Stimulated activated CD8-positive, alpha-beta memory T cell treated with anti-CD3 and anti-CD28 coated beads, Interleukin-7, amount 100 ng/mL, for 24 hours (primary cell): ENCODE data around the gene RIMKLB.
"Not testable (repeated sequence)": the region's sequence is repeated elsewhere in the genome, so short reads cannot be mapped to it uniquely, and the experiment has no call there.

Experiments
- DNase-seq: peaks from one replicate; pipeline ENCODE4 v3.0.0-alpha.2; 2020; ENCODE audit warnings: low read depth

Gene RIMKLB

DNA sequence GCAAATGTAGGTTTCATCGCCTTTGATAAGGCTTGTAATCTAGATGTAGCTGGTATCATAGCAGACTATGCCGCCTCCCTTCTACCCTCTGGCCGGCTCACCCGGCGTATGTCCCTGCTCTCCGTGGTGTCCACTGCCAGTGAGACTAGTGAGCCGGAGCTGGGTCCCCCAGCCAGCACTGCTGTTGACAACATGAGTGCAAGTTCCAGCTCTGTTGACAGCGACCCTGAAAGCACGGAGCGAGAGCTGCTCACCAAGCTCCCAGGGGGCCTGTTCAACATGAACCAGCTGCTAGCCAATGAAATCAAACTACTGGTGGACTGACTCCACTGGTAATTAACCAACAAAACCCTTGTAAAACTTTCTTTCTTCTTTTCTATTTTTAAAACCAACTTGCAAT is 75.7 kb downstream of the RIMKLB start:
- DNase-seq: no peak

DNA sequence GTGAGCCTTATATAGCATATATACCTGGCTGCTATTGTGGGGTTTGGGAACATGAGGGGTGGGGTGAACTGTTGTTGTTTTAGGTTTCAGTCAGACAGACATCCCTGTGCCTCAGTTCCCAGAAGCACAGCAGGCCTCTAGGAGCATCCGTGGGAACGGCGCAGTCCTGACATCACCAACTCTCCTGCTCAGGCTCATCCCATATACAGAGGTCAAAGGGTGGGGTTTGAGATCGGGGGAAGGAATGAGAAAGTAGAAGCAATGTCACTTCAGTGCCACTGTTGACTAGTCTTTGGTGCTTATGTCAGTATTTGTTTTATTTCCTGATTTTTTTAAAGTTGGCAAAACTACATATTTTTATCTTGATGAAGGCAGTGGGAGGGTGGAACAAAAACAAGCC is 81.5 kb downstream of the RIMKLB start:
- DNase-seq: no peak

DNA sequence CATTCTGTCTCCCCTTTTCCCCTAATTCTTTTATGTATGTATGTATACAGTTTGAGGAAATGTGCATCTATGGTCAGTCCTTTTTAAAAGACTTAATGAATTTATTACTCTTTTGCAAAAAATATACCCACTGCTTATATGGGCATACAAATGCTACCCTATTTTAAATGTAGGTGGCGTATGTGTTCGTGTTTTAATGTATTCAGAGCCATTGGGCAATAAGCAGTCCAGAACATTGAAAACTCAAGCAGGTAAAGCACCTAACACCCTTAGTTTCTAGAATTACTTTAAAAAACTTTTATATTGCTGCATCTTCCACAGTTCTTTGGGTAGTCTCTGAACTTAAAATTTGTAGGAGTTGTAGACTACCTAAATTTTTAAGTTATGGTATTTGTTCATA is 82.1 kb downstream of the RIMKLB start:
- no peak for DNase-seq

DNA sequence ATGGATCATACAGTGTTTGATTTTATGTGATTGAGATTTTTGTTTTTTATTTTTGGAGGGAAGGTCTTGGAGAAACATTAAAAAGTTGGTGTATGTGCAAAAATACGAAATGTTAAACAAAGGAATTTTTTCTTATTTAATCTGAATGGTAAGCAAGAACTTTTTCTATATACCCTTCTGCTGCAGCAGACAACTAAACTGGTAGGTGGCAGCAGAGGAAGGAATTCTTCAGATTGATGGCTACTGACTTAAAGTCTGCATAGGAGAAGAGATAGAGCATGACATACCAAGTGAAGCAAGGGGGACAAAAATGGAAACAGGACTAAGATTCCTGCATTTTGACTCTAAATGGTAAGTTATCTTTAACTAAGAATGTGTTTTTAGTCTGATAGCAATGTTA is 82.6 kb downstream of the RIMKLB start:
- no peak for DNase-seq

DNA sequence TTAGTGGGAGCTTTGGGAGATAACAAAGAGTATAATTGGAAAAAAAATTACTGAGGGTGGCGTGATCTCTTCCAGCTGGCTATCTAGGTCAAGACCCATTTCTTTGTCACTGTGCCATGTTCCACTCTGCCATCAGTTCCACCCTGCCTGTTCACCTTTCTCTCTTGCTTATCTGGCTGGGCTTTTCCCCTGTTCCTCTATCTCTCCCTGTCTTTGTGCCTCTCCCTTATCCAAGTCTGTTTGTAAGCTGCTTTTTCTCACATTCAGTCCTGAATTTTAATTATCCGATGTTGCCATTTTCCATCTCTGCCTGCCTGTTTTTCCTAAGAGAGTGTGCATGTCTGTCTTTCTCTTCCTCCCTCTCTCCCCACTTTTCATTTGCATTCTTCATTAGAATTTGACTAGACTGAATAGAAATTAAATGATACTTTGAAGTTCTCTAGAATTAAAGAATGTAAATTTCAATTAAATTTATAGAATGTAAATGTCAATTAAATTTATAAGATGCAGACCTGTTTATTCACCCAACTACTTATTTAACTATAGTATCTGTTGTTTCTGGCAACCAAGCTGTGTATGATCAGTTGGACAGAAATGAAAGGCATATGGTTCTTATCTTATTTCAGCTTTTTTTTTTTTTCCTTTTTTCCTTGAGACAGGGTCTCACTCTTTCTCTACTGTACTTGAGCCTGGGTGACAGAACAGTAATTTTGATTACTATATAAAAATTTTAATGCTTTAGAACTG is 83.8 kb downstream of the RIMKLB start:
- no peak for DNase-seq

DNA sequence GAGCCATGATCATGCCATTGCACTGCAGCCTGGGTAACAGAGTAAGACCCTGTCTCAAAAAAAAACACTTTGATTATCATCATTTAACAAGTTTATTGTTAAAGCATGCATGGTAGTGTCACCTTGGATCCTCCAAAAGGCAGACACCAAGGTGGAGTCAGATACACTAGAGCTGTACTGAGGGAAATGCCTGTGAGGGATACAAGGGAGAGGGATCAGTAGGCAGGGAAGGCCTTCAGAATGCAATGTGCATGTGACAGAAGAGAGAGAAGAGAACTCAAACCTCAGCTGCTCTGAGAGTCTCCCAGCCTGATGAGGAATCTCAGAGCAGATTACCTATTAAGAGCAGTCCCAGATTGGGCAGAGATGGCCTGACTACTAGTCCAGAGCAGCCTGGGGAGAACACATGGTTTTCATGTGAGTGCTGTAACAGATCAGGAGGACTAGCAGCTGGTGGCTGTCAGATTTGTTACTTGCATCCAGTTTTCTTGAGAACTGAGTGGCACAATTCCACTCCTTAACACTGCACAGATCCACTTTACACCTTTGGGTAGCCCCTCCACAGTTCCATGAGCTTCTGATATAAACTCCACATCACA is 86.6 kb downstream of the RIMKLB start:
- no peak for DNase-seq

DNA sequence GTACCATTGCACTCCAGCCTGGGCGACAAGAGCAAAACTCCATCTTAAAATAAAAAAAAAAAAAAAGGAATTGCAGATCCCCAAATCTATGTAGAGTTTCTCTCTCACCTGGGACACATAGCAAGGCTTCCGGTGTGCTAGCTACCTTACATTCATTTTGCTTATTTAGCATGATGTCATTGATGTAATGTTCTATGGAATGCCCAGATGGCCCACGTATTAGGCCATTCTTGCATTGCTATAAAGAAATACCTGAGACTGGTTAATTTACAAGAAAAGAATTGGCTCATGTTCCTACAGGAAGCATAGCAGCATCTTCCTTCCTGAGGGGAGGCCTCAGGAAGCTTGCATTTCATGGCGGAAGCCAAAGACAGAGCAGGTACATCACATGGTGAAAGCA is 87.7 kb downstream of the RIMKLB start:
- no peak for DNase-seq

DNA sequence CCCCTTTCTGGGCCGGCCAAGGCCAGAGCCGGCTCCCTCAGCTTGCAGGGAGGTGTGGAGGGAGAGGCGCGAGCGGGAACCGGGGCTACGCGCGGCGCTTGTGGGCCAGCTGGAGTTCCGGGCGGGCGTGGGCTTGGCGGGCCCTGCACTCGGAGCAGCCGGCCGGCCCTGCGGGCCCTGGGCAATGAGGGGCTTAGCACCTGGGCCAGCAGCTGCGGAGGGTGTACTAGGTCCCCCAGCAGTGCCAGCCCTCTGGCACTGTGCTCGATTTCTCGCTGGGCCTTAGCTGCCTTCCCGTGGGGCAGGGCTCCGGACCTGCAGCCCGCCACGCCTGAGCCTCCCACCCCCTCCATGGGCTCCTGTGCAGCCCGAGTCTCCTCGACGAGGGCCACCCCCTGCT is 89.4 kb downstream of the RIMKLB start:
- not testable (repeated sequence) for DNase-seq

DNA sequence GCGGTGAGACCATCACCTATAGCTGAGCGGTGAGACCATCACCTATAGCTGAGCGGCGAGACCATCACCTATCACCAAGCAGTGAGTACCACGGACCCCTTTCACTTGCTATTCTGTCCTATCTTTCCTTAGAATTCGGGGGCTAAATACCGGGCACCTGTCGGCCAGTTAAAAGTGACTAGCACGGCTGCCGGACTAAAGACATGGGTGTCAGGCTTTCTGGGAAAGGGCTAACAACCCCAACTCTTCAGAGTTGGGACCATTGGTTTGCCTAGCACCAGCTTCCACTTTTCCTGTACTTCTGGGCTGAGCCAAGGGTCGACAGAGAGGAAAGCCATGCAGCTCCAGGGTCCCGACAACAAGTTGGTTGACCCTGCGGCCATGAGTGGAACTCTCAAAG is 90.9 kb downstream of the RIMKLB start:
- DNase-seq: not testable (repeated sequence)

DNA sequence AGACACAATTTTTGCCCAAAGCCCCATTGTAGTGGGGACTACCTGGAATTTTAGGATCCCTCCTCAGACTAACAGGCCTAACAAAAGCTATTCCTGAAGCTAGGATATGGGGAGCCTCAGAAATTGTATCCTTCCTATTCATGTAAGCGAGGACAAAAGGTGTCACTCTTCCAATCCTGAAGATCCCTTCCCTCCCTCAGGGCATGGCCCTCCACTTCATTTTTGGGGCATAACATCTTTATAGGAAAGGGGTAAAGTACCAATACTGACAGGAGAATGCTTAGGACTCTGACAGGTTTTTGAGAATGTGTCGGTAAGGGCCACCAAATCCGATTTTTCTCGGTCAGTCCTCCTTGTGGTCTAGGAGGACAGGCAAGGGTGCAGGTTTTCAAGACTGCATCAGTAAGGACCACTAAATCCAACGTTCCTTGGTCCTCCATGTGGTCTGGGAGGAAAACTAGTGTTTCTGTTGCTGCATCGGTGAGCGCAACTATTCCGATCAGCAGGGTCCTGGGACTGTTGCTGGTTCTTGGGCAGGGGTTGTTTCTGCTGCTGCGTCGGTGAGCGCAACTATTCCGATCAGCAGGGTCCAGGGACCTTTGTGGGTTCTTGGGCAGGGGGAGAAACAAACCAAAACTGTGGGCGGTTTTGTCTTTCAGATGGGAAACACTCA is 91.7 kb downstream of the RIMKLB start:
- not testable (repeated sequence) for DNase-seq

DNA sequence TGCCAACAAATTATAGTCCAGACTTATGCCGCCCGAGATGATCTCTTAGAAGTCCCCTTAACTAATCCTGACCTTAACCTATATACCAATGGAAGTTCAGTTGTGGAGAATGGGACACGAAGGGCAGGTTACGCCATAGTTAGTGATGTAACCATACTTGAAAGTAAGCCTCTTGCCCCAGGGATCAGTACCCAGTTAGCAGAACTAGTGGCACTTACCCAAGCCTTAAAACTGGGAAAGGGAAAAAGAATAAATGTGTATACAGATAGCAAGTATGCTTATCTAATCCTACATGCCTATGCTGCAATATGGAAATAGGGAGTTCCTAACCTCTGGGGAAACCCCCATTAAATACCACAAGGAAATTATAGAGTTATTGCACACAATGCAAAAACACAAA is 95.4 kb downstream of the RIMKLB start:
- DNase-seq: not testable (repeated sequence)

DNA sequence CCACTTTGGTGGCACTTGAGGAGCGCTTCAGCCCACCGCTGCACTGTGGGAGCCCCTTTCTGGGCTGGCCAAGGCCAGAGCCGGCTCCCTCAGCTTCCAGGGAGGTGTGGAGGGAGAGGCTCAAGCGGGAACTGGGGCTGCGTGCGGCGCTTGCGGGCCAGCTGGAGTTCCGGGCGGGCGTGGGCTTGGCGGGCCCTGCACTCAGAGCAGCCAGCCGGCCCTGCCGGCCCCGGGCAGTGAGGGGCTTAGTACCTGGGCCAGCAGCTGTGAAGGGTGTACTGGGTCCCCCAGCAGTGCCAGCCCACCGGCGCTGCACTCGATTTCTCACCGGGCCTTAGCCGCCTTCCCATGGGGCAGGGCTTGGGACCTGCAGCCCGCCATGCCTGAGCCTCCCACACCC is 96.8 kb downstream of the RIMKLB start:
- not testable (repeated sequence) for DNase-seq

DNA sequence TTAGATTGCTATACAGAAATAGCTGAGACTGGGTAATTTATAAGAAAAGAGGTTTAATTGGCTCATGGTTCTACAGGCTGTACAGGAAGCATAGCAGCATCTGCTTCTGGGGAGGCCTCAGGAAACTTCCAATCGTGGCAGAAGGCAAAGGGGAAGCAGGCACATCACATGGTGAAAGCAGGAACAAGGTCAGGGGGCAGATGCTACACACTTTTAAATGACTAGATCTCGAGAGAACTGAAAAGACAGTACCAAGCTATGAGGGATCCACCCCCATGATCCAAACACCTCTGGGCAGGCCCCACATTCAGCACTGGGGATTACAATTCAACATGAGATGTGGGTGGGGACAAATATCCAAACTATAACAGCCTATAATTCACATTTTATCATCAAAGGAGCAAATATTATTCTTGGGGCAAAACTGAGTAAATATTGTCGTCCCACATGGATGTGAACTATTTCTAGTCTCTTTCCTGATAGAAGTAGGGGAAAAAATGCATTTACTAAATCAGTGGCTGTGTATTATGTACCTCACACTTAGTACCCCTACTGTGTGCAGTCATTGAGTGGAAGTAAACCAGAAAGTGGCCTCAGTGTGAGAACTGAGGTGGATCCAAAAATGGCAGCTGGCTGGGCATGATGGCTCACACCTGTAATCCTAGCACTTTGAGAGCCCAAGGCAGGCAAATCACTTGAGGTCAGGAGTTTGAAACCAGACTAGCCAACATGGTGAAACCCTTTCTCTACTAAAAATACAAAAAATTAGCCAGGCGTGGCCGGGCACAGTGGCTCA is 99.2 kb downstream of the RIMKLB start:
- no peak for DNase-seq

DNA sequence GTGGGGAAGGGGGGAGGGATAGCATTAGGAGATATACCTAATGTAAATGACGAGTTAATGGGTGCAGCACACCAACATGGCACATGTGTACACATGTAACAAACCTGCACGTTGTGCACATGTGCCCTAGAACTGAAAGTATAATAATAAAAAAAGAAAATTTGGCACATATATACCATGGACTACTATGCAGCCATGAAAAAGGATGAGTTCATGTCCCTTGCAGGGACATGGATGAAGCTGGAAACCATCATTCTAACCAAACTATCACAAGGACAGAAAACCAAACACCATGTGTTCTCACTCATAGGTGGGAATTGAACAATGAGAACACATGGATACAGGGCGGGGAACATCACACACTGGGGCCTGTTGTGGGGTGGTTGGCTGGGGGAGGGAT is 103.4 kb downstream of the RIMKLB start:
- DNase-seq: not testable (repeated sequence)

DNA sequence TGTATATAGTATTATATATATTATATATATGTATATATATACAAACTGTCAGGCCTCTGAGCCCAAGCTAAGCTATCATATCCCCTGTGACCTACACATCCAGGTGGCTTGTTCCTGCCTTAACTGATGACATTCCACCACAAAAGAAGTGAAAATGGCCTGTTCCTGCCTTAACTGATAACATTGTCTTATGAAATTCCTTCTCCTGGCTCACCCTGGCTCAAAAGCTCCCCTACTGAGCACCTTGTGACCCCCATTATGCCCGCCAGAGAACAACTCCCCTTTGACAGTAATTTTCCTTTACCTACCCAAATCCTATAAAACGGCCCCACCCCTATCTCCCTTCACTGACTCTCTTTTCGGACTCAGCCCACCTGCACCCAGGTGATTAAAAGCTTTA is 107.0 kb downstream of the RIMKLB start:
- not testable (repeated sequence) for DNase-seq

DNA sequence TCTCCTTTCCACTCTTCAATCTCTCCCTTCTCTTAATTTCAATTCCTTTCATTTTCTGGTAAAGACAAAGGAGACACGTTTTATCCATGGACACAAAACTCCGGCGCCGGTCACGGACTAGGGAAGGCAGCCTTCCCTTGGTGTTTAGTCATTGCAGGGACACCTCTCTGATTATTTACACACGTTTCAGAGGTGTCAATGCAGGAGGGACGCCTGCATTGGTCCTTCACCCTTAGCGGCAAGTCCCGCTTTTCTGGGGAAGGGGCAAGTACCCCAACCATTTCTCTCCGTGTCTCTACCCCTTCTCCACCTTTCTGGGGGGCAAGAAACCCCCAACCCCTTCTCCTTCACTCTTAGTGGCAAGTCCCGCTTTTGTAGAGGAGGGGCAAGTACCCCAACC is 107.7 kb downstream of the RIMKLB start:
- not testable (repeated sequence) for DNase-seq

DNA sequence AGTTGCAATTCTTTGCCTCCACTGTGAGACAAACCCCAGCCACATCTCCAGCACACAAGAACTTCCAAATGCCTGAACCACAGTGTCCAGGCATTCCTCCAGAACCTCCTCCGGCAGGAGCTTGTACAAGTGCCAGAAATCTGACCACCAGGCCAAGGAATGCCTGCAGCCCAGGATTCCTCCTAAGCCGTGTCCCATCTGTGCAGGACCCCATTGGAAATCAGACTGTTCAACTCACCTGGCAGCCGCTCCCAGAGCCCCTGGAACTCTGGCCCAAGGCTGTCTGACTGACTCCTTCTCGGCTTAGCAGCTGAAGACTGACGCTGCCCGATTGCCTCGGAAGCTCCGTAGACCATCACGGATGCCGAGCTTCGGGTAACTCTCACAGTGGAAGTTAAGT is 109.3 kb downstream of the RIMKLB start:
- not testable (repeated sequence) for DNase-seq

DNA sequence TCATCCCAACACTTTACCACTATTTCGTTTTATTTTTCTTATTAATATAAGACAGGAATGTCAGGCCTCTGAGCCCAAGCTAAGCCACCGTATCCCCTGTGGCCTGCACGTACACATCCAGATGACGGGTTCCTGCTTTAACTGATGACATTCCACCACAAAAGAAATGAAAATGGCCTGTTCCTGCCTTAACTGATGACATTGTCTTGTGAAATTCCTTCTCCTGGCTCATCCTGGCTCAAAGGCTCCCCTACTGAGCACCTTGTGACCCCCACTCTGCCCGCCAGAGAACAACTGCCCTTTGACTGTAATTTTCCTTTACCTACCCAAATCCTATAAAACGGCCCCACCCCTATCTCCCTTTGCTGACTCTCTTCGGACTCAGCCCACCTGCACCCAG is 112.3 kb downstream of the RIMKLB start:
- DNase-seq: not testable (repeated sequence)

DNA sequence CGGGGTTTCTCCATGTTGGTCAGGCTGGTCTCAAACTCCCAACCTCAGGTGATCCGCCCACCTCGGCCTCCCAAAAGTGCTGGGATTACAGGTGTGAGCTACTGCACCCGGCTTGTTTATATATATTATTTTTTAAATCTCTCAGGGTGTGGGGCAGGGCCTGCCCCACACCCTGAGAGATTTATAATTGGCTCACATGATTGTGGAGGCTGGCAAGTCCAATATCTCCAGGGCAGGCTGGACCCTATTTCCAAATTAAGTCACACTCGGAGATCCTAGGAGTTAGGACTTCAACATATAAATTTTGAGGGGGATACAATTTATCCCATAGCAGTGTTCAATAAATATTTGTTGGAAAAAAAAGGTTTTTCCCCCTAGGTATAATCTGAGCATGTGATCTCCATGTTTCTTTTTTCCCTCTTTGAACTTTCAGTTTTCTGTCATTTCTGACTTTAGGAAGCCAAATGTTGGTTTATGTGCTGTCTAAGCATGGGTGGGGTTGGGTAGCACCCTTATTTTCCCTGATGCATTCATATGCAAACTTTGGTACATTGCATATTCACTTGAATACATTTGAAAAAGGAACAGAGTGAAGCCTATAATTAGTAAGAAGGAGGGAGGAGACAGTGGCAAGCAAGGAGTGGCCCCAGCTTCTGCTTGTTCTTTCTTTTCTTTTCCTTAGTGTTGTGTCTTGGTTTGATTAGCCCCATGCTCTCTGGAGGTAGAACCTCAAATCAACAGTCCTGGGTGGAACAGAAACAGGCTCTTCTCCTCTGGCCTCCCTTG is 116.0 kb downstream of the RIMKLB start:
- no peak for DNase-seq

DNA sequence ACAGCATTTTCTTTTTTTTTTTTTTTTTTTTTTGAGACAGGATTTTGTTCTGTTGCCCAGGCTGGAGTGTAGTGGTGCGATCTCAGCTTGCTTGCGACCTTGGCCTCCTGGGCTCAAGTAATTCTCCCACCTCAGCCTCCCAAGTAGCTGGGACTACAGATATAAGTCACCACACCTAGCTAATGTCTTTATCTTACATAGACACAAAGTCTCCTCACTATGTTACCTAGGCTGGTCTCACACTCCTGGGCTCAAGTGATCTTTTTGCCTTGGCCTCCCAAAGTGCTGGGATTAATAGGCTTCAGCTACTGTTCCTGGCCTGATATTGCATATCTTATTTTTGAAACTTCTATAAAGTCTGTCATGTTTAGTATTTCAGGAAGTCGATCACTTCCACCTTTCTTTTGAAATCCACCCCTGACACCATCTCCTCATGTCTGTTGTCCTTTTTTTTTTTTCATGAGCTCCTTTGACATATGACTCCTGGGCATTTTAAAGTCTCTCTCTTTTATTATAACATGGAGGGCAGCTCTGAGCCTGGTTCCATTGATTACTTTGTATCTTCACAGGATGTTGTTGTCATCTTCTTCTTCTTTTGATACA is 118.8 kb downstream of the RIMKLB start:
- no peak for DNase-seq

DNA sequence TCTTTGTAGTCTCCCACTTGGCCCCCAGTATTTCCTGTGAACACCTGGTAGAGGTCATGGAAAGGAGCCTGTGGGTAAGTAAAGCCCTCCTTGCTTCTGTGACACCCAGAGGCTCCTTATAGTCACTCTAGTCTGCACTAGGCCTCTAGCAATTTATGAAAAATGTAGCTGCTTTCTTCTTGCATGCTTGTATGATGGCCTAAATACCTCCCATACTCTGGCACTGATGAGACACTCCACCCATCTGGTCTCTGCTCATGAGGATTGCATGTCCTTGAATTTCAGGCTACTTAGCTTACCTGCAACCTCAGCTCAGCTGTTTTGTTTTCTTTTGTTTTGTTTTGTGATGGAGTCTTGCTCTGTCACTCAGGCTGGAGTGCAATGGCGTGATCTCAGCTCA is 120.1 kb downstream of the RIMKLB start:
- DNase-seq: no peak
